ENCODE results near the gene CAPNS1. TPM values are rescaled to one million over a fixed set of nuclear protein-coding genes. Genes with fewer than 3 reads are reported as not detected.

Gene CAPNS1
- total and polyA plus RNA-seq, 2 of the 13 experiments (the other 11 are each of a cell fraction or from before 2014, with no cell fraction given), result 322 to 526 TPM

- TF ChIP-seq ZNF350 (CRISPR knock-in tag; IDR thresholded peaks at IDR 0.05; ENCODE audit: borderline replicate concordance, low read depth) (peak; percentile 97), NCOA5 (CRISPR knock-in tag; IDR thresholded peaks at IDR 0.05) (peak; percentile 78; the same call in 1 of the 2 replicates), ZNF607 (CRISPR knock-in tag; IDR thresholded peaks at IDR 0.05; ENCODE audit: borderline replicate concordance) (peak; percentile 90), ZNF274 (CRISPR knock-in tag; IDR thresholded peaks at IDR 0.05) (peak; percentile 47; the same call in 1 of the 2 replicates), PBX2 (CRISPR knock-in tag; IDR thresholded peaks at IDR 0.05) (no peak), AHDC1 (CRISPR knock-in tag; IDR thresholded peaks at IDR 0.05; ENCODE audit: borderline replicate concordance) (0 out of 2 replicates have a peak, but pooled peaks have one; percentile 5), ZKSCAN1 (IDR thresholded peaks at IDR 0.05; ENCODE audit: low read length) (no peak), POLR2AphosphoS2 (IDR thresholded peaks at IDR 0.05; ENCODE audit: low read depth, low read length) (no peak), TAF15 (IDR thresholded peaks at IDR 0.05; ENCODE audit: low read depth, low read length, poor library complexity, severe bottlenecking) (peak; percentile 53), RNF2 (conservative IDR thresholded peaks at IDR 0.05; ENCODE audit: low read depth) (no peak; the same call in 1 of the 2 replicates), ZNF614 (CRISPR knock-in tag; IDR thresholded peaks at IDR 0.05; ENCODE audit: borderline replicate concordance) (no peak), KMT2B (CRISPR knock-in tag; IDR thresholded peaks at IDR 0.05) (peak; percentile 27; the same call in 1 of the 2 replicates), ZNF20 (CRISPR knock-in tag; IDR thresholded peaks at IDR 0.05) (no peak), TGIF2 (CRISPR knock-in tag; IDR thresholded peaks at IDR 0.05) (peak; percentile 42; the same call in 1 of the 2 replicates), HOMEZ (CRISPR knock-in tag; IDR thresholded peaks at IDR 0.05; ENCODE audit: low read depth) (0 out of 2 replicates have a peak, but pooled peaks have one; percentile 40), AGO1 (IDR thresholded peaks at IDR 0.05; ENCODE audit: low read depth, low read length, poor library complexity, severe bottlenecking) (peak; percentile 98), KLF9 (CRISPR knock-in tag; IDR thresholded peaks at IDR 0.05; ENCODE audit: low read depth) (0 out of 2 replicates have a peak, but pooled peaks have one; percentile 61), PREB (CRISPR knock-in tag; IDR thresholded peaks at IDR 0.05) (no peak), ZNF441 (CRISPR knock-in tag; IDR thresholded peaks at IDR 0.05; ENCODE audit: borderline replicate concordance) (no peak; the same call in 1 of the 2 replicates), XBP1 (CRISPR knock-in tag; IDR thresholded peaks at IDR 0.05) (no peak)
Observed at GRCh38 chr19:36139473-36140303, at the start of gene CAPNS1 (continued).

Measured in HepG2 (cell line).